Muscle layer of colon (tissue), 2 donors: ENCODE data around the gene SLC4A7.

Experiments
- H3K27ac ChIP-seq: one replicate; pipeline ENCODE4 v1.7.0; 2013; ENCODE audit warnings: low read depth, mild to moderate bottlenecking, low read length, moderate library complexity
- H3K27me3 ChIP-seq, 2 donors: one replicate each; pipeline ENCODE4 v1.7.0; 2013; ENCODE audit warnings: low read length in 2 of 2, mild to moderate bottlenecking in 2 of 2; ENCODE audit not compliant: insufficient read depth in 2 of 2, control insufficient read depth in 1 of 2
- H3K36me3 ChIP-seq: one replicate; pipeline ENCODE4 v1.7.0; 2013; ENCODE audit warnings: mild to moderate bottlenecking, low read length; ENCODE audit not compliant: insufficient read depth
- H3K4me1 ChIP-seq: one replicate; pipeline ENCODE4 v1.7.0; 2013; ENCODE audit warnings: mild to moderate bottlenecking, low read length; ENCODE audit not compliant: insufficient read depth
- H3K4me3 ChIP-seq, 2 donors: one replicate each; pipeline ENCODE4 v1.7.0; 2013; ENCODE audit warnings: low read length in 2 of 2, low read depth in 1 of 2, mild to moderate bottlenecking in 1 of 2, moderate library complexity in 1 of 2
- H3K9ac ChIP-seq: one replicate; pipeline ENCODE4 v1.7.0; 2013; ENCODE audit warnings: low read length
- H3K9me3 ChIP-seq: one replicate; pipeline ENCODE4 v1.7.0; 2013; ENCODE audit warnings: mild to moderate bottlenecking, low read length
- donor health status: abdominal sarcoma.
- donor health status: Adenocarcinoma of cecum.

The SLC4A7 gene

GRCh38 chr3:27485866-27486265 lies 1.7 kb upstream of the SLC4A7 start:
- H3K27me3 ChIP-seq = no peaks in the 10 kb centered on the region
- H3K9me3 ChIP-seq = no peaks in the 10 kb centered on the region
- no peak overlapping the region for H3K27ac ChIP-seq
- H3K4me3 ChIP-seq = no peak overlapping the region
- peaks cover 10% of the 10 kb centered on the region for H3K4me1 ChIP-seq
- no peak overlapping the region for H3K9ac ChIP-seq
- no peaks in the 10 kb centered on the region for H3K36me3 ChIP-seq

- Histone ChIP-seq H3K36me3 (no peaks in the 10 kb centered on the region), H3K27me3 (no peaks in the 10 kb centered on the region), H3K4me1 (peaks cover 22% of the 10 kb centered on the region), H3K27ac (peak overlapping the region; percentile 92), H3K9me3 (no peaks in the 10 kb centered on the region), H3K9ac (peak overlapping the region; percentile 90), H3K4me3 (peak overlapping the region; percentile 45 to 88)
These were observed 818 bp downstream of the SLC4A7 start for GRCh38 chr3:27483117-27484014.

DNA sequence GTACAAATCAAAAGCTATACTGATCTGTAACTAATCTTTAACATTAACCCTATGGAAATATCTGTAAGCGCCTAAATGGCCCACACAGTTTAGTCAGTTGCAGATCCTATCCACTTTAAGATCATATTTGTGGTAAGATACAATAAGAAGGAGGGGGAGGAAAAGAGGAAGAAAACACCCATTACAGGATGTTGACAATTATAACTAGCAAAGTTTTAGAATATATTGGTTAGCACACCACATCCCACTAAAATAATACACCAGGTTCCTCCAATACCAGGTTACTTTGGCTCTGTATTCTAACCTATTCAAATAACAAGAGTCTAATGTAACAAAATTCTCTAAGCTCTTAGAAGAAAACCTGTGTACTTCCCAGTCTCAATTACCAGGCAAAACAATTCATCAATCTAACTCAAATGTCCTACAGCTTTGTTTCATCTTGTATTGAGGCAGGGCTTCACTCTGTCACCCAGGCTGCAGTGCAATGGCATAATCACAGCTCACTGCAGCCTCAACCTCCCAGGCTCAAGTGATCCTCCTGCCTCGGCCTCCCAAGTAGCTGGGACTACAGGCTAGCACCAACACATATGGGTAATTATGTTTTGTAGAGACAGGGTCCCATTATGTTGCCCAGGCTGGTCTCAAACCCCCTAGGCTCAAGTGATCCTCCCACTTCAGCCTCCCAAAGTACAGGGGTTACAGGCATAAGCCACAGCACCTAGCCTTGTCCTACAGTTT lies 4.2 kb downstream of the SLC4A7 start:
- peaks cover 22% of the 10 kb centered on the region for H3K4me1 ChIP-seq
- H3K27ac ChIP-seq = no peak overlapping the region

GRCh38 chr3:27471923-27472550 lies 12.1 kb downstream of the SLC4A7 start:
- Histone ChIP-seq H3K4me1 (peaks cover 9% of the 10 kb centered on the region), H3K9me3 (no peaks in the 10 kb centered on the region), H3K36me3 (no peaks in the 10 kb centered on the region), H3K27me3 (no peaks in the 10 kb centered on the region), H3K27ac (no peak overlapping the region), H3K9ac (no peak overlapping the region), H3K4me3 (no peak overlapping the region)

More for the DNA sequence above, 4.2 kb downstream of the SLC4A7 start:
- no peak overlapping the region for H3K9ac ChIP-seq
- no peak overlapping the region for H3K4me3 ChIP-seq
- no peaks in the 10 kb centered on the region for H3K9me3 ChIP-seq
- H3K27me3 ChIP-seq = no peaks in the 10 kb centered on the region
- no peaks in the 10 kb centered on the region for H3K36me3 ChIP-seq

DNA sequence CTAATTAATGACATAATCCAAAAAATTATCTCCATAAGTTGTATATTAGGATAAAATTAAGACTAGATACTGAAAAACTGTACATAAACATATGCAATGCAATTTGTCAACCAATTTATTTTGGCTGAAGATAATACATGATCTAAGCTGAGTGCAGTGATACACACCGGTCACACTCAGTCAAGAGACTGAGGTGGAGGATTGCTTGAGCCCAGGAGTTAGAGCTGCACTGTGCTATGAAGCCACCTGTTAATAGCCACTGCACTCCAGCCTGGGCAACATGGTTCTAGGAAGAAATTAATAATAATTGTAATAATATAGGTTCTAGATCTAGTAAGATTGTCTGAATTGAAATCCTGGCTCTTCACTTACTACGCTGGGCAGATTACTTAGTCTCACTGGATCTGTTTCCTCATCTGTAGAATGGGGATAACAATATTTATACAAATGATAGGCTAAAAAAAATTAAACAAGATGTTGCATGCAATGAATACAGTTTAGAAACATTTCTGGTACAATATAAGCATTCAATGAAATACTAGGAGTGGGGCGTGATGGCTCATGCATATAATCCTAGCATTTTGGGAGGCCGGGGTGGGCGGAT lies 15.8 kb downstream of the SLC4A7 start:
- Histone ChIP-seq H3K27me3 (no peaks in the 10 kb centered on the region), H3K4me1 (peaks cover 11% of the 10 kb centered on the region), H3K27ac (no peak overlapping the region), H3K4me3 (no peak overlapping the region), H3K9me3 (no peaks in the 10 kb centered on the region), H3K9ac (no peak overlapping the region), H3K36me3 (no peaks in the 10 kb centered on the region)

GRCh38 chr3:27467545-27467944 lies 16.6 kb downstream of the SLC4A7 start:
- H3K4me3 ChIP-seq = no peak overlapping the region

GRCh38 chr3:27464646-27465045 lies 19.5 kb downstream of the SLC4A7 start:
- no peak overlapping the region for H3K9ac ChIP-seq
- no peaks in the 10 kb centered on the region for H3K27me3 ChIP-seq
- no peak overlapping the region for H3K27ac ChIP-seq
- no peak overlapping the region for H3K4me3 ChIP-seq
- H3K9me3 ChIP-seq = no peaks in the 10 kb centered on the region
- no peaks in the 10 kb centered on the region for H3K36me3 ChIP-seq
- peaks cover 6% of the 10 kb centered on the region for H3K4me1 ChIP-seq

More at GRCh38 chr3:27467545-27467944, 16.6 kb downstream of the SLC4A7 start:
- Histone ChIP-seq H3K36me3 (no peaks in the 10 kb centered on the region), H3K9ac (no peak overlapping the region), H3K9me3 (no peaks in the 10 kb centered on the region), H3K4me1 (peaks cover 11% of the 10 kb centered on the region), H3K27ac (no peak overlapping the region), H3K27me3 (no peaks in the 10 kb centered on the region)

DNA sequence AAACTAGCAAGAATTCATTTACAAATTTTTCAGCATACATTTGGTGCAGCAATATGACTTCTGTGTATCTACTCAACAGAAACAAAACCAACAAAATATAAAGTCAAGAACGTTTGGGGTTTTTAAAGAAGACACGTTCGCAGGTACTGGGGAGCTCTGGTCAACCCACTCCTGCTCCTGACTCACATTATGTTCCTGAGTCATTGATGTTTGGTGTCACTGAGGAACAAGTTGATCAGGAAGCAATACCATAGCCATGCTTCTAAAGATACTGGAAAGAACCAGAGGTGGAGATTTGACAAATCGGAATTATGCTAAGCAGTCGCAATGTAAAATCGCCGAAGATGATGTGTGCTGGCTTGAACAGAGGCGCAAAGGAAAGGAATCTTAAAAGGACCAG lies 22.0 kb downstream of the SLC4A7 start:
- Histone ChIP-seq H3K9ac (no peak overlapping the region), H3K27ac (no peak overlapping the region), H3K27me3 (no peaks in the 10 kb centered on the region), H3K4me1 (peaks cover 4% of the 10 kb centered on the region), H3K4me3 (no peak overlapping the region), H3K36me3 (no peaks in the 10 kb centered on the region), H3K9me3 (no peaks in the 10 kb centered on the region)

GRCh38 chr3:27458929-27459328 lies 25.3 kb downstream of the SLC4A7 start:
- Histone ChIP-seq H3K27me3 (no peaks in the 10 kb centered on the region), H3K9ac (no peak overlapping the region), H3K27ac (no peak overlapping the region)

DNA sequence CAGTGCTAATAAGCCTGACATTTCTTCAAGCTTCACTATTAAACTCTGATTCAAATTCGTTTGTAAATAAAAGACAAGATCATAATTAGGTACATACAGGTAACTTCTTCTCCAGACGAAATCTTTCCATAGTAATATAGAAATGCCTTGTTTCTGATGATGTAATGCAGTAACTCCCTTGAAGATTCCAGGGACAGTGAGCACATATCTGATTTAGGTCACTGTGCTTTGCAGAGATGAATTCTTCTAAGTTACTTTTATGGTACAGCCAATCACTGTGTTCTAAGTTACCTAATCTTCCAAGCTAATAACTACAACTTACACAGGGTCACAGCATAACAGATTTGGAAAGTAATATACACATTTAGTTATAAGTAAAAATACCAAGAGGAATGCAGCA lies 27.6 kb downstream of the SLC4A7 start:
- no peak overlapping the region for H3K4me3 ChIP-seq
- no peaks in the 10 kb centered on the region for H3K9me3 ChIP-seq
- no peak overlapping the region for H3K27ac ChIP-seq
- no peaks in the 10 kb centered on the region for H3K36me3 ChIP-seq
- peaks cover 12% of the 10 kb centered on the region for H3K4me1 ChIP-seq
- no peak overlapping the region for H3K9ac ChIP-seq
- no peaks in the 10 kb centered on the region for H3K27me3 ChIP-seq

More at GRCh38 chr3:27458929-27459328, 25.3 kb downstream of the SLC4A7 start:
- Histone ChIP-seq H3K36me3 (no peaks in the 10 kb centered on the region), H3K4me1 (no peaks in the 10 kb centered on the region), H3K4me3 (no peak overlapping the region), H3K9me3 (no peaks in the 10 kb centered on the region)

GRCh38 chr3:27454914-27455313 lies 29.3 kb downstream of the SLC4A7 start:
- H3K27me3 ChIP-seq = no peaks in the 10 kb centered on the region
- H3K4me3 ChIP-seq = no peak overlapping the region
- no peak overlapping the region for H3K27ac ChIP-seq
- H3K36me3 ChIP-seq = no peaks in the 10 kb centered on the region
- H3K9me3 ChIP-seq = no peaks in the 10 kb centered on the region
- H3K9ac ChIP-seq = no peak overlapping the region
- H3K4me1 ChIP-seq = peaks cover 18% of the 10 kb centered on the region
